OCI-LY1 (cell line): ENCODE data around the gene STARD5.

Experiments used
- H2AFZ ChIP-seq: fragments of 200-600 bp; sonication (generic), shearing (Covaris generic); 2 replicates; pipeline ENCODE4 v1.6.0; 2014; ENCODE audit warnings: antibody characterized with exemption, mild to moderate bottlenecking, low read length
- H3F3A ChIP-seq: fragments of 200-600 bp; sonication (generic), shearing (Covaris generic); 2 replicates; pipeline ENCODE4 v1.6.0; 2014; ENCODE audit warnings: mild to moderate bottlenecking, antibody characterized with exemption, low read length, moderate library complexity; ENCODE audit not compliant: insufficient read depth
- H3K27ac ChIP-seq: fragments of 200-600 bp; sonication (generic); 2 replicates; pipeline ENCODE4 v1.5.1; 2014; ENCODE audit warnings: low read length, mixed run types, mild to moderate bottlenecking, low read depth; ENCODE audit not compliant: poor library complexity, severe bottlenecking
- H3K27me3 ChIP-seq: fragments of 200-600 bp; sonication (generic); 2 replicates; pipeline ENCODE4 v1.6.0; 2014; ENCODE audit warnings: antibody characterized with exemption, mild to moderate bottlenecking, low read length, moderate library complexity; ENCODE audit not compliant: insufficient read depth
- H3K36me3 ChIP-seq: fragments of 200-600 bp; sonication (generic); 2 replicates; pipeline ENCODE4 v1.6.1; 2014; ENCODE audit warnings: mild to moderate bottlenecking, antibody characterized with exemption, low read length, moderate library complexity, mixed read lengths; ENCODE audit not compliant: insufficient read depth
- H3K4me1 ChIP-seq: fragments of 200-600 bp; sonication (generic); 2 replicates; pipeline ENCODE4 v1.5.1; 2014; ENCODE audit warnings: mild to moderate bottlenecking, low read length, moderate library complexity; ENCODE audit not compliant: insufficient read depth, severe bottlenecking
- H3K4me2 ChIP-seq: fragments of 200-600 bp; sonication (generic), shearing (Covaris generic); 2 replicates; pipeline ENCODE4 v1.6.1; 2014; ENCODE audit warnings: low read length
- H3K4me3 ChIP-seq: fragments of 200-600 bp; sonication (generic); 2 replicates; pipeline ENCODE4 v1.5.1; 2014; ENCODE audit warnings: low read length, low read depth, mild to moderate bottlenecking, mixed read lengths; ENCODE audit not compliant: poor library complexity, severe bottlenecking
- H3K79me2 ChIP-seq: fragments of 200-600 bp; shearing (Covaris generic); 2 replicates; pipeline ENCODE4 v1.6.1; 2016; ENCODE audit warnings: mixed run types, low read length, mixed read lengths; ENCODE audit not compliant: insufficient read depth
- H3K9ac ChIP-seq: fragments of 200-600 bp; sonication (generic), shearing (Covaris generic); 2 replicates; pipeline ENCODE4 v1.6.1; 2014; ENCODE audit warnings: mild to moderate bottlenecking, low read length, mixed read lengths
- H3K9me2 ChIP-seq: fragments of 200-600 bp; sonication (generic), shearing (Covaris generic); 2 replicates; pipeline ENCODE4 v1.6.1; 2014; ENCODE audit warnings: low read depth, mild to moderate bottlenecking, low read length, mixed read lengths
- H3K9me3 ChIP-seq: fragments of 200-600 bp; shearing (Covaris generic); 2 replicates; pipeline ENCODE4 v1.6.1; 2014; ENCODE audit warnings: low read length, mixed read lengths
- H4K20me1 ChIP-seq: fragments of 200-600 bp; sonication (generic), shearing (Covaris generic); 2 replicates; pipeline ENCODE4 v1.6.0; 2016; ENCODE audit warnings: mild to moderate bottlenecking, low read length; ENCODE audit not compliant: insufficient read depth
- EZH2 ChIP-seq: fragments of 200-600 bp; sonication (generic), shearing (Covaris generic); IDR thresholded peaks from 2 replicates; pipeline ENCODE4 v1.8.0; 2017; ENCODE audit warnings: borderline replicate concordance, mixed run types, mild to moderate bottlenecking, antibody characterized with exemption, low read length, moderate library complexity, mixed read lengths
- TF ChIP-seq, protein P1 (sequence below): fragments of 200-600 bp; sonication (generic), shearing (Covaris generic); IDR thresholded peaks from 2 replicates; pipeline ENCODE4 v1.5.1; 2017; ENCODE audit warnings: mild to moderate bottlenecking, antibody characterized with exemption, low read length, moderate library complexity, mixed read lengths

STARD5 gene

DNA sequence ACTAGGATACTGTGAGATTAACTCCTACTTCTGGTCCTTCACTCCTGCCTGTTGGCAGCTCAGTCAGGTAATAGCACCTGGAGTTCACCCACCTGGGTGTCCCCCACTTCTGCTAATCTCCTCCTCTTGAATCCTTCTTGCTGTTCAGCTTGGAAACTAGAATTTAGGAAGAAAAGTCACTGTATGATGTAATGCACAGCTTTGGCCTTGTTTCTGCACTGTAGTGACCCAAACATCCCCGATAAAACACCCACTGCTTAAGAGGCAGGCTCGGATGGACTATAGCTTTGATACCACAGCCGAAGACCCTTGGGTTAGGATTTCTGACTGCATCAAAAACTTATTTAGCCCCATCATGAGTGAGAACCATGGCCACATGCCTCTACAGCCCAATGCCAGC lies 24.8 kb downstream of the STARD5 start:
- TF ChIP-seq EZH2: no peak
- TF ChIP-seq, protein P1, sequence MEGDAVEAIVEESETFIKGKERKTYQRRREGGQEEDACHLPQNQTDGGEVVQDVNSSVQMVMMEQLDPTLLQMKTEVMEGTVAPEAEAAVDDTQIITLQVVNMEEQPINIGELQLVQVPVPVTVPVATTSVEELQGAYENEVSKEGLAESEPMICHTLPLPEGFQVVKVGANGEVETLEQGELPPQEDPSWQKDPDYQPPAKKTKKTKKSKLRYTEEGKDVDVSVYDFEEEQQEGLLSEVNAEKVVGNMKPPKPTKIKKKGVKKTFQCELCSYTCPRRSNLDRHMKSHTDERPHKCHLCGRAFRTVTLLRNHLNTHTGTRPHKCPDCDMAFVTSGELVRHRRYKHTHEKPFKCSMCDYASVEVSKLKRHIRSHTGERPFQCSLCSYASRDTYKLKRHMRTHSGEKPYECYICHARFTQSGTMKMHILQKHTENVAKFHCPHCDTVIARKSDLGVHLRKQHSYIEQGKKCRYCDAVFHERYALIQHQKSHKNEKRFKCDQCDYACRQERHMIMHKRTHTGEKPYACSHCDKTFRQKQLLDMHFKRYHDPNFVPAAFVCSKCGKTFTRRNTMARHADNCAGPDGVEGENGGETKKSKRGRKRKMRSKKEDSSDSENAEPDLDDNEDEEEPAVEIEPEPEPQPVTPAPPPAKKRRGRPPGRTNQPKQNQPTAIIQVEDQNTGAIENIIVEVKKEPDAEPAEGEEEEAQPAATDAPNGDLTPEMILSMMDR: no peak
- H3K9me3 ChIP-seq: no peaks in the 10 kb centered on the region
- H3K4me2 ChIP-seq: peak overlapping the region; percentile 89
- H3K36me3 ChIP-seq: peaks cover 51% of the 10 kb centered on the region
- H3K4me1 ChIP-seq: peaks cover 99% of the 10 kb centered on the region
- H3K9ac ChIP-seq: peak overlapping the region; percentile 77
- H3K79me2 ChIP-seq: peaks cover 15% of the 10 kb centered on the region
- H3K27me3 ChIP-seq: no peaks in the 10 kb centered on the region
- H3K4me3 ChIP-seq: peak overlapping the region; percentile 68
- no peaks in the 10 kb centered on the region for H3F3A ChIP-seq
- no peak overlapping the region for H2AFZ ChIP-seq
- H4K20me1 ChIP-seq: no peaks in the 10 kb centered on the region
- no peaks in the 10 kb centered on the region for H3K9me2 ChIP-seq
- H3K27ac ChIP-seq: peak overlapping the region; percentile 96

DNA sequence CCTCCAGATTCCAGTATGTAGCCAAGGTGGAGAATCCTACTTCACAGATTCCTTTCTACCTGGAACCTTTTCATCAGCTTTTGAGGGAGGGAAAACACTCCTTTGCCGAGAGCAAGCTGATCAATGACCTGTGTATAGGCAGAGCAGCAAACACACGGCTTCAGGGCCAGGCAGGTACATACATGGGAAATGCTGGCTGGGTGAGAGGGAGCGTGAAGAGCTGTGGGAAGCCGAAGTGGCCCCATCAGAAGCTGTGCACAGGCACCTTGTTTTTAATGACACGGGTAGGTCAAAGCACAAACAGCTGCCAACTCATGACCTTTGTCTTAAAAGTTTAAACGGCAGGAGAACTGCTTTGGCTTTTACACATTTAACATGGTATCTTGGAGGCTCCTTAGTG lies 25.3 kb downstream of the STARD5 start:
- H3K4me3 ChIP-seq: peak overlapping the region; percentile 68
- H3K9ac ChIP-seq: peak overlapping the region; percentile 77
- peaks cover 99% of the 10 kb centered on the region for H3K4me1 ChIP-seq

DNA sequence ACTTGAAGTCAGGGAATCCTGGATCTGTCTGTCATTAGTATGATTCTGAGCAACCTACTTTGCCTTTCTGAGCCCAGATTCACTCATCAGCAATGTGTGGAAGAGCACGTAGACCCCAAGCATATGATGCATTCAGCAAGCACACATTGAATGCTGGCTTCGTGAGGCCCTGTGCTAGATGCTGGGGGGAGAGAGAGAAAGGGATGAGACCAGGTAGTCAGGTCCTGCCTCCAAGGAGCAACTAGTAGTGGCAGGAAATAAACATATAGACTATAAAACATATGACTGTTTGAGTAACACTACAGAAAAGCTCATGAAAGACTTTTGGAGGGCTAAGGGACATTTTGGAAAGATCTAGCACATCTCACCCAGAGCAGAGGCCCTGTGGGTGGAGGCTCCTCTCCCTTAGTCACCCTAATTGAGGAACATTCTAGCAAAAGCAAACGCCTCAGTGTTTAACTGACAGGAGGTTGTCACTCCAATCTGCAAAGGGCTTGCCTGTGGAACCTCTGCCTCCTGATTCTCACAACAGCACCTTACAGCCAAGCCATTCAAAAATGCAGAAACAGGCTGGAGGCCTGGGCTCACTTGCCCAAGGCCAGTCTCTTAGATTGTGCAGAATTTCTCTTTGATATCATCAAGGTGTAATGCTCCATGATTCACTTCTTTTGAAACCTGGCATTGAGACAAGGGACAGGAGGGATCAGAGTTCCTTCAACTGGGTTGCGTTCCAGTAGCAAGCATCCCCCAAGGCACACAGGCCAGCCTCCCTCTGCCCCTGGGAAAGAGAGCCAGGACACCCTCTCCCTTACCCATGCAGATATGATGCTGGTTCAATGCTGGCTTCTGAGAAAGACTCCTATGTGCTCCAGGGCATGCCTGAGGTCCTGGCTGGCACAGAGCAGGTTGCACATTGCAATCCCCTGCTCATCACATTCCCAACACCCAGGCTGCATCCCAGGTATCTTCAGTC lies 26.1 kb downstream of the STARD5 start:
- Histone ChIP-seq H3K27me3 (no peaks in the 10 kb centered on the region), H3K9ac (peak overlapping the region; percentile 77), H3K9me2 (no peaks in the 10 kb centered on the region), H3K4me1 (peaks cover 99% of the 10 kb centered on the region), H2AFZ (no peak overlapping the region), H3K9me3 (no peaks in the 10 kb centered on the region), H3K36me3 (peaks cover 38% of the 10 kb centered on the region; the same call in 1 of the 2 replicates), H3K4me3 (peak overlapping the region; percentile 68), H3K4me2 (peak overlapping the region; percentile 89), H3K79me2 (peaks cover 15% of the 10 kb centered on the region), H4K20me1 (no peaks in the 10 kb centered on the region), H3F3A (no peaks in the 10 kb centered on the region), H3K27ac (peak overlapping the region; percentile 96)
- TF ChIP-seq EZH2: no peak
- TF ChIP-seq, protein P1: no peak

More for the DNA sequence above, 25.3 kb downstream of the STARD5 start:
- H3F3A ChIP-seq: no peaks in the 10 kb centered on the region
- H3K4me2 ChIP-seq: peak overlapping the region; percentile 89
- no peaks in the 10 kb centered on the region for H3K9me3 ChIP-seq
- H3K9me2 ChIP-seq: no peaks in the 10 kb centered on the region
- H3K27me3 ChIP-seq: no peaks in the 10 kb centered on the region
- H2AFZ ChIP-seq: no peak overlapping the region
- H3K79me2 ChIP-seq: peaks cover 15% of the 10 kb centered on the region
- TF ChIP-seq EZH2: no peak
- TF ChIP-seq, protein P1: no peak
- no peaks in the 10 kb centered on the region for H4K20me1 ChIP-seq
- H3K27ac ChIP-seq: peak overlapping the region; percentile 96
- H3K36me3 ChIP-seq: peaks cover 46% of the 10 kb centered on the region
